AG08396 (cell line): ENCODE data around the gene SIGLEC9.
"Not testable (repeated sequence)": the region's sequence is repeated elsewhere in the genome, so short reads cannot be mapped to it uniquely, and the experiment has no call there.

Experiments
- DNase-seq: peaks from one replicate; pipeline ENCODE4 v3.0.0; 2012; ENCODE audit warnings: low spot score, mixed read lengths

Gene SIGLEC9

DNA sequence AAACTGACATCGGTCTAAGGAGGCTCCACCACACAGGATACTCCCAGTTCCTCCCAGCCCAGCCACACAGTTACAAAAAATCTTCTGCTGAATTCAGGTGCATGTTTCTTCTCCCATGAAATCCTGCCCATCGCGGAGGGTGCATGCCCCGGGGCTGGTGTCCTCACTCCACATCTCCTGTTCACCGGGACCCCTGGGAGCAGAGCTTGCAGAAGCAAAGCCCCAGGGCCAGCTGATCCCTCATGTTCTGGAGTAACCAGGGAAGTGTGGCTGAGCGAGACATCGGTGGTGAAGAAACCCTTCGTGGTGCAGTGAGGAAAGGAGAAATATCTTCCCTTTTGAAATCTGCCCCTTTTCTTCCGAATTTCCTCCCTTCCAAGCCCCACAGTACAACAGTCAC is 904 bp upstream of the SIGLEC9 start:
- no peak for DNase-seq

DNA sequence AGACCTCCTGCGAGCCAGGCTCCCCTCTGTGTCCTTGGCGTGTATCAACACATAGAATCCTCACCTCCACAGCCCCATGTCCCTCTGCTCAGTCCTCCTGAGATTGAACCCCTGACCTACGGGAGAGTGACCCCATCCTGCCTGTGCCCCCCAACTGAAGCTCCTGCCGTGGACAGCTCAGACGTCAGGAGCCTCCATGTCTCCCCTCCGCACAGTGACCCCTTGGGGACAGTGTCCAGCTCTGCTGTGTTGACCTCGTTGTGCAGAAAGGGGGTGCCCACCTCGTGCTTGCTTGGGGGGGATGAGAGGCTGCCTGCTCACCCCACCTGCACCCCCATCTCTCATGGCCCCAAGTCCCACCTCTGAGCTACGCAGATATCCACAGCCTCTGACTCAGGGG is 490 bp upstream of the SIGLEC9 start:
- DNase-seq = no peak

DNA sequence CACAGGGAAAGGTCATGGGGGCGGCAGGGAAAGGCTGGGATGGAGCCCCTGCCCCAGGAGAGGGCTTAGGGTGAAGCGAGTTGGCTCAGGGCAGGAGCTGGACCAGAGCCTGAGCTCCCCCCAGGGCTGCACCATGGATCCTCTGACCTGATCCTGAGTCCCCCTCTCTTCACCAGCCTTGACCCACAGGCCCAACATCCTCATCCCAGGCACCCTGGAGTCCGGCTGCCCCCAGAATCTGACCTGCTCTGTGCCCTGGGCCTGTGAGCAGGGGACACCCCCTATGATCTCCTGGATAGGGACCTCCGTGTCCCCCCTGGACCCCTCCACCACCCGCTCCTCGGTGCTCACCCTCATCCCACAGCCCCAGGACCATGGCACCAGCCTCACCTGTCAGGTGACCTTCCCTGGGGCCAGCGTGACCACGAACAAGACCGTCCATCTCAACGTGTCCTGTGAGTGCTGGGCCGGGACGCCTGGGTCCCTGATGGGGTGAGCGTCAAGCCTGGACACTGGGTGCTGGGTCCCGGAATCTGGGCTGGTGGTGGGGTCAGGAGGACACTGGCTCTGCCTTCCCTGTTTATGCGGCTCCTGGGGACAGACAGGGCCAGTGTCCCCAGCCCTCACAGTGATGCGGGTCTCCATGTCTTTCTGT is 842 bp downstream of the SIGLEC9 start:
- DNase-seq = no peak

DNA sequence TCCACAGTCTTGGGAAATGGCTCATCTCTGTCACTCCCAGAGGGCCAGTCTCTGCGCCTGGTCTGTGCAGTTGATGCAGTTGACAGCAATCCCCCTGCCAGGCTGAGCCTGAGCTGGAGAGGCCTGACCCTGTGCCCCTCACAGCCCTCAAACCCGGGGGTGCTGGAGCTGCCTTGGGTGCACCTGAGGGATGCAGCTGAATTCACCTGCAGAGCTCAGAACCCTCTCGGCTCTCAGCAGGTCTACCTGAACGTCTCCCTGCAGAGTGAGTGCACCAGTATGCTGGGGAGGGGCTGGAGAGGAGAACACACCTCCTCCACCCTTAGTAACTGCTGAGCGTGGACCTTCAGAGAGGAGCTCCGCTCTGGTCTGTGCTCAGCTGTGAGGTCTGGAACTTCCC is 2.3 kb downstream of the SIGLEC9 start:
- no peak for DNase-seq

DNA sequence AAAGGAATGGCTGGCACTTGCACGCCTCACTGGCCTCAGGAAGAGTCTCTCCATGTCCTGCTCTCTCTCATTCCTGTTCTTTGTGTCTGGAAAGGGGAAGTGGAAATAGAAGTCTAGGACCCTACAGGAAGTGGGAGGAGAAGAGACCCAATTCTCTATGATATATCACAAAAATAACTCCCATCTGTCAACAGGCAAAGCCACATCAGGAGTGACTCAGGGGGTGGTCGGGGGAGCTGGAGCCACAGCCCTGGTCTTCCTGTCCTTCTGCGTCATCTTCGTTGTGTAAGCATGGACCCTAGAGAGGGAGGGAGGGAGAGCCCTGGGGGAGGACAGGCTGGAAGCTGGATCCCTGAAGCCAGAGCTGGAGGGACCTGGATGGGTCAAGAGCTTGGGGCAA is 3.0 kb downstream of the SIGLEC9 start:
- DNase-seq = no peak

DNA sequence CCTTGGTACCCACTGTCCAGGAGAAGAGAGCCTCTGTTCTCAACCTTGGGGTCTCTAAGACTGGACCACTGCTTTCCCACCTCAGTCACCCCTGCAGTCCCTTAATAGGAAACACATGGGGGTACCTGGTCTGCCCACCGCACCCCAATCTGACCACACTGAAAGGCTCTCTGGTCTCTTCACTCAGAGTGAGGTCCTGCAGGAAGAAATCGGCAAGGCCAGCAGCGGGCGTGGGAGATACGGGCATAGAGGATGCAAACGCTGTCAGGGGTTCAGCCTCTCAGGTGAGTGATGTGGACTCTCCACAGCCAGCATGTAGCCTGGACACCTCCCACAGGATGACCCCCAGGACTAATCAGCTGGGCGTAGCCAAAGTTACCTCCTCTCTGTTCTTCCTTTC is 3.5 kb downstream of the SIGLEC9 start:
- no peak for DNase-seq

DNA sequence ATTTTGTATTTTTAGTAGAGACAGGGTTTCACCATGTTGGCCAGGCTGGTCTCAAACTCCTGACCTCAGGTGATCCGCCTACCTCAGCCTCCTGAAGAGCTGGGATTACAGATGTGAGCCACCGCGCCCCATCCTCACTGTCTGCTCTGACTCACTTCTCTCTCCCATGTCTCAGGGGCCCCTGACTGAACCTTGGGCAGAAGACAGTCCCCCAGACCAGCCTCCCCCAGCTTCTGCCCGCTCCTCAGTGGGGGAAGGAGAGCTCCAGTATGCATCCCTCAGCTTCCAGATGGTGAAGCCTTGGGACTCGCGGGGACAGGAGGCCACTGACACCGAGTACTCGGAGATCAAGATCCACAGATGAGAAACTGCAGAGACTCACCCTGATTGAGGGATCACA is 5.0 kb downstream of the SIGLEC9 start:
- no peak for DNase-seq

DNA sequence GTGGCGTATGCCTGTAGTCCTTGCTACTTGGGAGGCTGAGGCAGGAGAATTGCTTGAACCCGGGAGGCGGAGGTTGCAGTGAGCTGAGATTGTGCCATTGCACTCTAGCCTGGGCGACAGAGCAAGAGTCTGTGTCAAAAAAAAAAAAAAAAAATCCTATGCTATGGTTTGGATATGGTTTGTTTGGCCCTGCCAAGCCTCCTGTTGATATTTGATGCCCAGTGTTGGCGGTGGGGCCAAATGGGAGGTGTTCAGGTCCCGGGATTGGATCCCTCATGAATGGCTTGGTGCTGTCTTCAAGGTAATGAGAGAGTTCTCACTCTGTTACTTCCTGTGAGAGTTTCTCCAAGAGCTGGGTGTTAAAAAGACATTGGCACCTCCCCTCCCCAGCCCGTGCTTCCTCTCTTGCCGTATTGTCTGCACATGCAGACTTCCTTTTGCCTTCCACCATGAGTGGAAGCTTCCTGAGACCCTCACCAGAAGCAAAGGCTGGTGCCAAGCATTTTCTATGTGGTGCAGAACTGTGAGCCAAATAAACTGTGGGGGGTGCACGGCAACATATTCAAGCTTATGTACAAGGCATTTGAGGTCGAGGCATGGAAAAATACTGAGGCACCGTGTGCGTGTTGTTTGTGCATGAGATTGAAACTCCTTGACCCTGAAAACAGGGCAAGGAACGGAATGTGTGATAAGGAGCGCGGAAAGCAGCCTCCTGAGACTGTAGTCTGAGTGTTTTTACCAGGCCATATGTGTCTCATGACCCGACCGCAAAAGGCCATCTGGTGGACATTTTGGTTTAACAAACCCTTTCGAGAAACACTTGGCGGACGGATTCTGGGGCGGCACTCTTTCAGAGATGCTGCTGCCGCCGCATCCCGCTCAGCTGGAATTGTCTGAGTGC is 7.3 kb downstream of the SIGLEC9 start:
- peak; percentile 51 for DNase-seq

DNA sequence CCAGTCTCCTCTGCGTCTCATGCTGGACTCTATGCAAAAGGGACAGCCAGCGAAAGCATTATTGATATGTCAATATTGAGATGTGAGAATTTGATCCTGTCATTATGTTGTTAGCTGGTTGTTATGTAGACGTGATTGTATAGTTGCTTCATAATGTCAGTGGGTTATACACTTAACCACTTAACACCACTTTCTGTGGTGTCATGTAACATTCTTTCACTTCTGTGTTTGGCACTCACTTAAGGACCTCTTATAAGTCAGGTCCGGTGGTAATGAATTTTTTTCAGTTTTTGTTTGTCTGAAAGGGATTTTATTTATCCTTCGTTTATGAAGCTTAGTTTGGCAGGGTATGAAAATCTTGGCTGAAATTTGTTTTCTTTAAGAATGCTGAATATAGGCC is 10.3 kb downstream of the SIGLEC9 start:
- no peak for DNase-seq

DNA sequence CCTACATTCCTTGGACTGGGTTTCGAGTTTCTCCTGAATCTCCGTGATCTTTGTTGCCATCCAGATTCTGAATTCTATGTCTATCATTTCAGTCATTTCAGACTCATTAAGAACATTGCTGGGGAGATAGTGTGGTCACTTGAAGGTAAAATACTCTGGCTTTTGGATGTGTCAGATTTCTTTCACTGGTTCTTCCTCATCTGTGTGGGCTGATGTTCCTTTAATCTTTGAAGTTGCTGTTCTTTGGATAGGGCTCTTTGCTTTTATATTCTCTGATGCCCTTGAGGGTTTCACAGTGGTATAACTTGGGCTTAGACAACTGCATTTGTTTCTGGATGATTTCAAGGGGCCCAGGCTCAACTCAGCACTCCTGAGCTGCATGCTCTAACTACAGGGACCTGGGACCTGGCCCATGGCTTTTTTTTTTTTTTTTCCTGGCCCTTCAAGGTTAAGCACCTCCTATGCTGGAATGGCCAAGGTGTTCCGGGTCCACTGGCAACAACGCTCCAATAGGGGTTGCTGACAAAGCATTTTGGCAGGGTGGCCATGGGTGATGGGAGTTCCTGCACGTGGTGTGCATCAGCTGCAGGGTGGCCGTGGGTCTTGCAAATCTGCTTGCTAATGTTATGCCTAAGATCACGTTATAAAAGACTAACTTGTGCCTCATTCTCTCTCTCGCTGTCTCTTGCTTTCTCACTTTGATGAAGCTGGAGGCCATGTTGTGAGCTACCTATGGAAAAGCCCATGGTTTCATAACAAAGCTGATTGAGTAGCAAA is 11.5 kb downstream of the SIGLEC9 start:
- no peak for DNase-seq

DNA sequence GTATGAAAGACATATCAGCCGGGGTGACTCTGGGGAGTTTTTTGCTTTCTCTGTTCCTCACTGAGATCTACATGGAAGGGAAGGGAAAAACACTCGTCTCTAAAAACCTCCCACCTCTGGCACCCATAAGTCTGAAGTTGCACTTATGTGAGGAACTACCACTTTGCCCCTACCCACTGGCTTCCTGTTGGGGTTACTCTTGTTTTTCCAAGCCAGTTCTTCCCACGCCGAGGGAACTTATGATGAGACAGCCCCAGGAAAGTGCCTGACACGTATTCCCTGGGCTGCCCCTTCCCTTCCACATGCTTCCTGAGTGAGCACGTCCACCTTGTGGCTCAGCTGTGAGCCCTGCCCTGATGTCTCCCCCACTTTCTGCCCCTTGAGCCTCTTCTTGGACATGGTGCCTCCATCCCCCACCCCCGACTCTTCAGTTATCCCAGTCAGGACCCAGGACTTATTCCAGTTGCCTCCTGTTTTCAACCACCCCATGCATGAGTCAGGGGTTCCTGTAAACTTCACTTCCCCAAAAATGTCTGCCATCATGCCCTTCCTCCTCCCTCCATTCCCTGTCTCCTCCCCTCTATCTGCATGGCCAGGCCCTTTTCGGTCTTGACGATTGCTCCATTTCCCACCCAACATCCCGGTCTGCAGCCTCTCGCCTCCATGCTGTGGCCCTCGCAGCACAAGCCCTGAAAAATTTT is 12.3 kb downstream of the SIGLEC9 start:
- DNase-seq = no peak

DNA sequence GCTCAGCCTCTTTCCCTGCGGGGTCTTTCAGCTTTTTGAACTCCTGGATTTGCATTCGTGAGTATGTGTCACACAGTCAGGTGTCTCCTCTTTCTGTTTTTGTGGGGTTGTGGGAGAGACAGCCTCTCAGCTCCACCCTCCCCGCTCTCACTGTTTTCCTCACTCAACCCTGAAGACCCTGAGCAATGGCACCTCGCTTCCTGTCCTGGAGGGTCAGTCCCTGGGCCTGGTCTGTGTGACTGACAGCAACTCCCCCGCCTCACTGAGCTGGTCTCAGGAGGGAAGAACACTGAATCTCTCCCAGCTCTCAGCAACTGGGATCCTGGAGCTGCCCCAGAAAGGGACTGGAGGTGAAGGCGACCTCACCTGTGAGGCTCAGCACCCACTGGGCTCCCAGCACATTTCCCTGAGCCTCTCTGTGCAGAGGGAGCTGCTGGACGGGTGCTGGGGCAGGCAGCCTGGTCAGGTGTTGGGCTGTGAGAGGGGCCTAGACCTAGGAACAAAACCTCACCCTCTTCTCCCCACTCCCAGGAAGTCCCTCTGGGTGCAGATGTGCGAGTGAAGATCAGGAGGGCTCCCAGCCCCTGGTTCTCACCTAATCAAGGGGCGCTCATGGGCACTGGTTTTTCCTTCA is 13.2 kb downstream of the SIGLEC9 start:
- no peak for DNase-seq

DNA sequence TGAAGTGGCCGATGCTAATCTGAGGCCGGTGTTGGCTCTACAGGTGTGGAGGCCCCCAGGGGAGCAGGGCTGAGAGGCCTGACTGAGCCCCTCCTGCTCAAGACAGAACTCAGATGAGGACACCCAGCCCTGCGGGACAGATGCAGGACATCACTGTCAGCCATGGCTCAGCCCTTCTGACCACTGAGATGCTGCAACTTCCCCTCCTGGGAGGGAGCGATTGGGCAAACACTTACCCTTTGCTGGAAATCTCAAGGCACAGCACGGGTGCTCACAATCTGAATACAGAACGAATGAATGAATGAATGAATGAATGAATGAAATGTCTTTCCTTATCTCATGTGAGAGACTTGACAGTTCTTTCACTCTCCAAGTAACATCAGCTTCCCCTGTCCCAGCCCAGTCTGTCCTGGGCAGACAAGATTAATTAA is 13.9 kb downstream of the SIGLEC9 start:
- no peak for DNase-seq

DNA sequence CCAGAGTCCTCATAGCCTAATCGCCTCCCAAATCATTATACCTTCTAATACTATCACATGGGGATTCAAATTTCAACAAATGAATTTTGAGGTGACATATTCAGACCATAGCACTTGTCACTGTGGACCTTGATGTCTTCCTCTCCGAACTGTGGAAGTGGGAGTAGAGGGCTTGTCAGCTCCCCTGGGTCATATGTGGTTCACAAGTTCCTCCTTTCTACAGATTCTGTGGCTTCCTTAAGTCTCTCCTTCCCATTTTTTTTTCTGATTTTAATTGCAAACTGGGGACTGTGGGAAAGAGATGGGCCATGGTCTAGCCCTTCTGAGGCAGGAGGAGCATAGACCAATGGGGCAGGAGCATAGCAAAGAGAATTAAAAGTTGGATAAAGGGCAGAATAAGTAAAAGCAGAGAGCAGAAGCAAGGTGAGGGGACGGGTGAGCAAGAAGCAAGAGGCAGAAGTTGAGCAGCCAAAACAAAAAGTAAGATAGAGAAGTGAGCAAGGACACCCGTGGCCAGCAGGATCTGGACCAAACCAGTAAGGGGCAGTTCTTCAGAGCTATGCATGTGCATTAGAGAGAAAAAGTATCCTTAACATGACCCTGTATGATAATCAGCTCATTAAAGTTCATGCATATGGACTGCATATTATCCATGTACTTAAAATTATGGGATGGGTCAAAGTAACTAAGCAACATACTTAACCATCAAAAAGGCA is 14.8 kb downstream of the SIGLEC9 start:
- DNase-seq = no peak

DNA sequence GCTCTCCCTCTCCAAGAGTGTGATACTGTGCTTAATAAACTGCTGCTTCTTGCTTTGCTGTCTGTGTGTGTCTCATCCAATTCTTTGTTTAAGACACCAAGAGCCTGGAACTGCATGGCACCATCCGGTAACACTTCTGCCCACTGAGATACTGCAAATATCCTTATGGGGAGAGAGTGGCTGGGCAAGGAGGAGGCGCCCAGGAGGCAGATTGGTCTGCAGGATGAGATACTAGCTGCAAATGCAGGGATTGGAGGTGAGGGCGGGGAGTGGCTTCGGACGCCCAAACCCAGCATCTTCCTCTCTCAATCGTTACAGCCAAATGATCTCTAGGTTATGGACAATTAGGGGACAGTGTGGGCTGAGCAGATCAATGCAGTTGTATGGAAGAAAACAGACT is 15.7 kb downstream of the SIGLEC9 start:
- DNase-seq = no peak

DNA sequence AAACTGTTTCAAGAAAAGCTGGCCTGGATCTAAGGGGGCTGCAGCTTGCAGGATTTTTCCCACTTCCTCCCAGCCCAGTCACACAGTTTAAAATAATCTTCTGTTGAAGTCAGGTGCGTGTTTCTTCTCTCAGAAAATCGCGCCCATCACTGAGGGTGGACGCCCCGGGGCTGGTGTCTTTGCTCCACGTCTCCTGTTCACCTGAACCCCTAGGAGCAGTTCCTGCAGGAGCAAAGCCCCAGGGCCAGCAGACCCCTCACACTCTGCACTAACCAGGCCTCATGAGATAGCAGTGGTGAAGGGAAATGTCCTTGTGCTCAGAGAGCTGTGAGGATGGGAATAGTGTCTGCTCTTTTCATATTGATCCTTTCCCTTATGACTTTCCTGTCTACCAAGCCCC is 16.5 kb downstream of the SIGLEC9 start:
- no peak for DNase-seq

DNA sequence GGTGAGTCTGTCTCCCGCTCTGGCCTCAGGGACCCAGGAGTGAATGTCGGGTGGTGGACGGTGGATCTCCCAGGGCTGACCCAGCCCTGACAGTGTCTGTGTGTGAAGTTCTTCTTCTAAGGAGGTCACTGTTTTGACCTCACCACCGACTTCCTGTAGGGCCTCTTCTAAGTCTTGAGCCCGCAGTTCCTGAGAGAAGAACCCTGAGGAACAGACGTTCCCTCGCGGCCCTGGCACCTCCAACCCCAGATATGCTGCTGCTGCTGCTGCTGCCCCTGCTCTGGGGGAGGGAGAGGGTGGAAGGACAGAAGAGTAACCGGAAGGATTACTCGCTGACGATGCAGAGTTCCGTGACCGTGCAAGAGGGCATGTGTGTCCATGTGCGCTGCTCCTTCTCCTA is 17.4 kb downstream of the SIGLEC9 start, which contains the start of gene SIGLEC7:
Gene SIGLEC7, plus strand, starts transcription at position 183 of the 400 bp plus-strand sequence. Its CDS starts 69 bp downstream, at position 252.
- DNase-seq = no peak

DNA sequence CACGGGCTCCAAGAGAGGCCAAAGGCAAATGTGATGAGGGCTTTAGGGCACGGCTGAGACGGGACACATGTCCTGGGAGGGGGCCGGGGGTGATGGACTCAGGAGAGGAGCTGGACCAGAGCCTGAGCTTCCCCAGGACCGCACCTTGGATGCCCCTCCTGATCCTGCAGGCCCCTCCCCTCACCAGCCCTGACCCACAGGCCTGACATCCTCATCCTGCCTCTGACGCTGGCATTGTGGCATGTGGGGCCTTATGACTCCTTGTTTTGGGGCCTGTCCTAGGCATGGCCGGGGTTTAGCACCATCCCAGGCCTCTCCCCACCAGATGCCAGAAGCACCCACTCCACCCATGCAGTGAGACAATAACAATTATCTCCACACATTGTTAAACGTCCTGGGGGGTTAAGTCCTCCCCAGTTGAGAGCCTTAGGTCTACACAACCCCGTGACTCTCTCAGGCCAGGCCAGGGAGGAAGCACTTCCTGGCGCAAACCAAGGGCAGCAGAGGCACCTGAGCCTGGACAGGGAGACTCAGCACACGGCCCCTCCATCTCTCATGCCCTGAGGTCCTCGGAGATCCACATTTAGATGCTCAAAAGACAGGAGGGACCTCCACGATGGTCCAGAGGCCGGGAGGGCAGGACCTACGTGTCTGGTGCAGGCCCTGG is 18.2 kb downstream of the SIGLEC9 start:
- not testable (repeated sequence) for DNase-seq

DNA sequence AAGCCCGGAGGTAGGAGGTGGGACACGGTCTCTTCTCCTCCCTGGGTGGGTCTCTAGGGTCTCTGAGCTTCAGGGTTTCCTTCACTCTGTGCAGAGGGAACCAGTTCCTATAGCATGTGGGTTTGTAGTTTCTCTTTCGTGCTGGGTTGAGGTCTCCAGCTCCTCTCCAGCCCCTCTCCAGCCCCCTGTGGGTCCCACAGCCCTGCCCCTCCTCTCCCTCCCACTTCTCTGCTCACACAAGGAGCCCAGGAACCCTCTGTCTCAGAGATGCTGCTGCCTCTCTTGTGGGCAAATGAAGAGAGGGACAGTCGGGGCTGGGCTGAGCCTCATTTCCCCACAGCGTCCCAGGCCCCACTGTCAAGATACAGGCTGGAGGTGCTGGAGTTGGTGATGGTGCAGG is 18.8 kb downstream of the SIGLEC9 start:
- DNase-seq = no peak

DNA sequence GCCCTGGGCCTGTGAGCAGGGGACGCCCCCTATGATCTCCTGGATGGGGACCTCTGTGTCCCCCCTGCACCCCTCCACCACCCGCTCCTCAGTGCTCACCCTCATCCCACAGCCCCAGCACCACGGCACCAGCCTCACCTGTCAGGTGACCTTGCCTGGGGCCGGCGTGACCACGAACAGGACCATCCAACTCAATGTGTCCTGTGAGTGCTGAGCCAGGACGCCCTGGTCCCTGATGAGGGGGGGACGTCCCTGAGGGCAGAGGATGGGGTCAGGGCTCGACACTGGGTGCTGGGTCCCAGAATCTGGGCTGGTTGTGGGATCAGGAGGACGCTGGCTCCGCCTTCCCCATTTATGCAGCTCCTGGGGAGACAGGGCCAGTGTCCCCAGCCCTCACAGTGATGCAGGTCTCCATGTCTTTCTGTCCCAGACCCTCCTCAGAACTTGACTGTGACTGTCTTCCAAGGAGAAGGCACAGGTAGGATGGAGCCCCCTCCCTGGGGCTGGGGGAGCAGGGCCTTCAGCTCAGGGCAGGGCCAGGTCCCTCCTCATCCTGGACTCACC is 19.9 kb downstream of the SIGLEC9 start:
- DNase-seq = no peak
